GM12878 (cell line): Measurements from ENCODE around the gene SSPN. TPM values are rescaled to one million over a fixed set of nuclear protein-coding genes. Genes with fewer than 3 reads are reported as not detected.

Experiments used
- ATAC-seq: fragments of 200-7000 bp; cut with Tn5 transposase; 3 replicates; pipeline ENCODE4 v1.9.1; 2020; ENCODE audit warnings: mild to moderate bottlenecking, moderate library complexity
- BruUV-seq: library from RNA; stranded (reverse); fragments of 400-500 nt; replicated peaks from 2 replicates; lab custom pipeline; 2021; lab: Mats Ljungman, UMichigan
- CTCF ChIA-PET: fragments of 300-600 bp; sonication (Branson Sonifier 250); formaldehyde crosslinking; extraction: SDS; loops from one replicate; lab custom pipeline; 2021; ENCODE audit warnings: inconsistent platforms; lab: Yijun Ruan, JAX
- POLR2A ChIA-PET: fragments of 350-600 bp; formaldehyde crosslinking; extraction: SDS; loops from one replicate; lab custom pipeline; 2021; ENCODE audit warnings: inconsistent platforms; lab: Charles Lee
- RAD21 ChIA-PET: fragments of 300-600 bp; sonication (Branson Sonifier 250); formaldehyde crosslinking; loops from one replicate; lab custom pipeline; 2023; ENCODE audit warnings: antibody characterized with exemption; ENCODE audit not compliant: unreplicated experiment; lab: Charles Lee
- SMC1A ChIA-PET: fragments of 300-600 bp; sonication (Branson Sonifier 250); formaldehyde crosslinking; loops from one replicate; lab custom pipeline; 2023; ENCODE audit not compliant: unreplicated experiment, uncharacterized antibody; lab: Charles Lee
- DNase-seq: peaks from one replicate; pipeline ENCODE4 v3.0.0-alpha.2; 2011; ENCODE audit warnings: low read depth, low spot score
- FAIRE-seq: peaks from 3 replicates; lab custom pipeline; 2011; peaks lifted over from hg19 to GRCh38; lab: Jason Lieb, UNC
- H2AFZ ChIP-seq: 2 replicates; pipeline ENCODE4 v1.6.0; 2011; ENCODE audit warnings: low read depth, low read length, control low read depth; ENCODE audit not compliant: control insufficient read depth
- H3K27ac ChIP-seq: 2 replicates; pipeline ENCODE4 v1.5.1; 2011; ENCODE audit warnings: control low read depth; ENCODE audit not compliant: control insufficient read depth, insufficient read depth
- H3K27me3 ChIP-seq, 2 experiments: replicated peaks in 1 of 2; 2 replicates each; pipeline versions ENCODE4 v1.6.0 to v1.6.1; 2011; ENCODE audit warnings: low read length in 1 of 2; ENCODE audit not compliant: control insufficient read depth in 2 of 2, insufficient read depth in 2 of 2
- H3K36me3 ChIP-seq, 2 experiments: 2 replicates each; pipeline ENCODE4 v1.5.1; 2011; ENCODE audit warnings: low read length in 1 of 2; ENCODE audit not compliant: control insufficient read depth in 2 of 2, insufficient read depth in 2 of 2
- H3K4me1 ChIP-seq: 2 replicates; pipeline ENCODE4 v1.6.1; 2011; ENCODE audit warnings: mild to moderate bottlenecking, low read length, moderate library complexity, mixed read lengths; ENCODE audit not compliant: control insufficient read depth, insufficient read depth
- H3K4me2 ChIP-seq: 2 replicates; pipeline ENCODE4 v1.6.0; 2011; ENCODE audit warnings: control low read depth; ENCODE audit not compliant: control insufficient read depth, insufficient read depth
- H3K4me3 ChIP-seq: fragments of 200-600 bp; sonication (generic); 2 replicates; pipeline ENCODE4 v1.5.1; 2016
- H3K79me2 ChIP-seq: 2 replicates; pipeline ENCODE4 v1.6.0; 2011; ENCODE audit warnings: low read length; ENCODE audit not compliant: control insufficient read depth, insufficient read depth
- H3K9ac ChIP-seq: 2 replicates; pipeline ENCODE4 v1.8.0; 2011; ENCODE audit warnings: low read length, control low read depth, mixed read lengths; ENCODE audit not compliant: control insufficient read depth, insufficient read depth
- H3K9me3 ChIP-seq: replicated peaks from 3 replicates; pipeline ENCODE4 v1.5.1; 2011; ENCODE audit warnings: mild to moderate bottlenecking, low read length; ENCODE audit not compliant: control insufficient read depth, insufficient read depth
- H4K20me1 ChIP-seq: 2 replicates; pipeline ENCODE4 v1.6.0; 2011; ENCODE audit not compliant: control insufficient read depth, insufficient read depth
- ASH2L ChIP-seq: fragments of 300-600, 200-600 bp; sonication (generic); IDR thresholded peaks from 2 replicates; pipeline ENCODE4 v1.6.1; 2017; ENCODE audit warnings: low read depth, mild to moderate bottlenecking, borderline replicate concordance
- ATF2 ChIP-seq: IDR thresholded peaks from 2 replicates; pipeline ENCODE4 v1.6.1; 2012; ENCODE audit warnings: low read length, inconsistent platforms
- WGBS: methylation state at CpG from one replicate; pipeline ENCODE4 v1.1.6; 2016; ENCODE audit warnings: low lambda C conversion rate; ENCODE audit not compliant: insufficient replicate concordance, insufficient coverage; ENCODE audit errors: missing lambda C conversion rate; 5-methylcytosine and 5-hydroxymethylcytosine counted together
- in situ Hi-C: fragments of 300-500 bp; cut with MboI; formaldehyde crosslinking; loops from 9 replicates; pipeline ENCODE4 v1.14.3; 2018; ENCODE audit warnings: mixed read lengths
- intact Hi-C: fragments of 100-400 bp; cut with micrococcal nuclease; formaldehyde crosslinking; loops from one replicate; pipeline ENCODE4 v1.14.2; 2022; ENCODE audit not compliant: unreplicated experiment
- polyA plus RNA-seq, 11 experiments: library from polyadenylated mRNA; depleted of rRNA in 4 of 11; unstranded in 6 of 11; stranded (reverse) in 5 of 11; fragments of >200 nt; fragmentation: Nextera tagmentation in 4 of 11; fragmentation: Illumina TruSeq in 1 of 11; extraction: Ambion mirVana in 4 of 11; extraction: Trizol in 1 of 11; gene quantifications; 1 replicate in 1 of 11; 2 replicates in 10 of 11; pipeline versions ENCODE4 v1.2.1 to v1.2.3, GENCODE V29; 2011 to 2016; ENCODE audit warnings: inconsistent platforms in 2 of 11, missing spikeins in 2 of 11, low read depth in 1 of 11
- total RNA-seq, 4 experiments: library from RNA; depleted of rRNA in 3 of 4; stranded (reverse); fragments of >200 nt in 3 of 4; fragmentation: Illumina TruSeq in 1 of 4; extraction: Trizol in 1 of 4; gene quantifications; 2 replicates each; pipeline versions ENCODE4 v1.2.1 to v1.2.3, GENCODE V29; 2013 to 2021

Gene SSPN
- total and polyA plus RNA-seq, 10 of the 15 experiments (the other 5 are each of a cell fraction or from before 2014, with no cell fraction given): 0.04 to 0.41 (median 0.28) TPM; not detected in 5

GRCh38 chr12:26275313-26276131 lies 80.1 kb downstream of the SSPN start:
- intact Hi-C loops: no loop called here
- TF ChIP-seq ATF2 (no peak), ASH2L (0 out of 2 replicates have a peak, but pooled peaks have one; percentile 18)
- TF ChIP-seq, all 136 proteins: peak for 1
- Histone ChIP-seq H3K4me1 (peaks cover 44% of the 10 kb centered on the region), H3K27me3 (no peaks in the 10 kb centered on the region), H3K27ac (no peak overlapping the region; the same call in 1 of the 2 replicates), H3K36me3 (no peaks in the 10 kb centered on the region), H3K79me2 (no peaks in the 10 kb centered on the region), H3K9ac (no peak overlapping the region), H2AFZ (peak overlapping the region; percentile 76; the same call in 1 of the 2 replicates), H4K20me1 (no peaks in the 10 kb centered on the region), H3K4me2 (no peak overlapping the region; the same call in 1 of the 2 replicates), H3K4me3 (no peak overlapping the region), H3K9me3 (no peaks in the 10 kb centered on the region)
- in situ Hi-C loops: no loop called here
- no peak for FAIRE-seq
- SMC1A ChIA-PET: interaction anchor here (0.7 to 11.8 kb wide), 21 partner anchors 8 to 178 kb away, joined by 3 to 203 read pairs (median 7); no protein-coding TSS in a partner anchor
- BruUV-seq: no TSS peak
- POLR2A ChIA-PET: interaction anchor here (0.6 to 6.6 kb wide), 9 partner anchors 12 to 159 kb away, joined by 3 to 41 read pairs (median 3); no protein-coding TSS in a partner anchor
- CTCF ChIA-PET: interaction anchor here (0.6 to 6.9 kb wide), 9 partner anchors 12 to 391 kb away, joined by 3 to 46 read pairs (median 6); no protein-coding TSS in a partner anchor
- RAD21 ChIA-PET: interaction anchor here (1.2 to 9.6 kb wide), 11 partner anchors 18 to 179 kb away, joined by 3 to 111 read pairs (median 7); partner anchors contain the start of gene BHLHE41
- no peak for DNase-seq
- 80% methylated on average over 9 of the region's 11 CpGs for WGBS
- ATAC-seq: no peak
